Thoracic aorta (tissue), 2 donors: ENCODE measurements around the gene SEMA4F. TPM values are rescaled to one million over a fixed set of nuclear protein-coding genes. Genes with fewer than 3 reads are reported as not detected.

Source experiments
- ATAC-seq: fragments of 150-250 bp; one replicate; pipeline ENCODE4 v1.8.0; 2017; ENCODE audit warnings: low read depth; ENCODE audit not compliant: insufficient number of reproducible peaks, low FRiP score
- DNase-seq: peaks from one replicate; pipeline ENCODE4 v3.0.0-alpha.2; 2020; ENCODE audit warnings: low spot score
- H3K27ac ChIP-seq, 2 donors: fragments of 200-600 bp; sonication (generic); 1 replicate in 1 of 2; 2 replicates in 1 of 2; pipeline ENCODE4 v1.5.1; 2016; ENCODE audit warnings: mild to moderate bottlenecking in 2 of 2, moderate library complexity in 2 of 2
- H3K27me3 ChIP-seq: fragments of 200-600 bp; sonication (generic); replicated peaks from 2 replicates; pipeline ENCODE4 v1.6.0; 2016; ENCODE audit warnings: mild to moderate bottlenecking; ENCODE audit not compliant: insufficient read depth
- H3K36me3 ChIP-seq: fragments of 200-600 bp; sonication (generic); one replicate; pipeline ENCODE4 v1.5.1; 2016
- H3K4me1 ChIP-seq, 2 donors: fragments of 200-600 bp; sonication (generic); 1 replicate in 1 of 2; 2 replicates in 1 of 2; pipeline versions ENCODE4 v1.5.1 to v1.6.0; 2016; ENCODE audit warnings: low read depth in 2 of 2, mild to moderate bottlenecking in 1 of 2; ENCODE audit not compliant: control insufficient read depth in 1 of 2
- H3K4me3 ChIP-seq: fragments of 200-600 bp; sonication (generic); 2 replicates; pipeline ENCODE4 v1.5.1; 2016; ENCODE audit warnings: mild to moderate bottlenecking
- H3K9me3 ChIP-seq: fragments of 200-600 bp; sonication (generic); 2 replicates; pipeline ENCODE4 v1.5.1; 2016
- CTCF ChIP-seq: fragments of 200-600 bp; sonication (generic); IDR thresholded peaks from one replicate; pipeline ENCODE4 v1.5.1; 2019; ENCODE audit warnings: antibody characterized with exemption
- total RNA-seq, 2 donors: library from RNA; depleted of rRNA; stranded (reverse); fragments of >200 nt; gene quantifications; one replicate each; pipeline versions ENCODE4 v1.1.0 to v1.2.3, GENCODE V29; 2016

SEMA4F gene
- total RNA-seq, 2 donors from 2014 or later: 9.5 to 27.6 TPM

GRCh38 chr2:74694281-74694680, 40.2 kb downstream of the SEMA4F start:
- no peak for TF ChIP-seq CTCF

GRCh38 chr2:74695663-74696062, 41.6 kb downstream of the SEMA4F start:
- no peak for ATAC-seq
- TF ChIP-seq CTCF: no peak

More at GRCh38 chr2:74694281-74694680, 40.2 kb downstream of the SEMA4F start:
- Histone ChIP-seq H3K4me1 (no peaks in the 10 kb centered on the region), H3K4me3 (no peak overlapping the region), H3K36me3 (no peaks in the 10 kb centered on the region), H3K27ac (no peak overlapping the region), H3K27me3 (no peaks in the 10 kb centered on the region), H3K9me3 (no peaks in the 10 kb centered on the region)
- ATAC-seq (no peak), DNase-seq (no peak)

GRCh38 chr2:74696829-74697228, 42.8 kb downstream of the SEMA4F start:
- H3K4me1 ChIP-seq: no peaks in the 10 kb centered on the region
- H3K27ac ChIP-seq: no peak overlapping the region
- no peaks in the 10 kb centered on the region for H3K27me3 ChIP-seq
- no peaks in the 10 kb centered on the region for H3K9me3 ChIP-seq
- H3K4me3 ChIP-seq: no peak overlapping the region
- no peak for DNase-seq
- no peaks in the 10 kb centered on the region for H3K36me3 ChIP-seq
- ATAC-seq: no peak
- no peak for TF ChIP-seq CTCF

More at GRCh38 chr2:74695663-74696062, 41.6 kb downstream of the SEMA4F start:
- Histone ChIP-seq H3K4me3 (no peak overlapping the region), H3K27ac (no peak overlapping the region), H3K36me3 (no peaks in the 10 kb centered on the region), H3K4me1 (no peaks in the 10 kb centered on the region), H3K9me3 (no peaks in the 10 kb centered on the region), H3K27me3 (no peaks in the 10 kb centered on the region)
- no peak for DNase-seq

GRCh38 chr2:74700643-74701372, 46.8 kb downstream of the SEMA4F start:
- DNase-seq: no peak
- Histone ChIP-seq H3K9me3 (no peaks in the 10 kb centered on the region), H3K36me3 (no peaks in the 10 kb centered on the region), H3K4me3 (no peak overlapping the region), H3K27me3 (no peaks in the 10 kb centered on the region), H3K27ac (no peak overlapping the region), H3K4me1 (no peaks in the 10 kb centered on the region)
- no peak for TF ChIP-seq CTCF
- no peak for ATAC-seq

DNA sequence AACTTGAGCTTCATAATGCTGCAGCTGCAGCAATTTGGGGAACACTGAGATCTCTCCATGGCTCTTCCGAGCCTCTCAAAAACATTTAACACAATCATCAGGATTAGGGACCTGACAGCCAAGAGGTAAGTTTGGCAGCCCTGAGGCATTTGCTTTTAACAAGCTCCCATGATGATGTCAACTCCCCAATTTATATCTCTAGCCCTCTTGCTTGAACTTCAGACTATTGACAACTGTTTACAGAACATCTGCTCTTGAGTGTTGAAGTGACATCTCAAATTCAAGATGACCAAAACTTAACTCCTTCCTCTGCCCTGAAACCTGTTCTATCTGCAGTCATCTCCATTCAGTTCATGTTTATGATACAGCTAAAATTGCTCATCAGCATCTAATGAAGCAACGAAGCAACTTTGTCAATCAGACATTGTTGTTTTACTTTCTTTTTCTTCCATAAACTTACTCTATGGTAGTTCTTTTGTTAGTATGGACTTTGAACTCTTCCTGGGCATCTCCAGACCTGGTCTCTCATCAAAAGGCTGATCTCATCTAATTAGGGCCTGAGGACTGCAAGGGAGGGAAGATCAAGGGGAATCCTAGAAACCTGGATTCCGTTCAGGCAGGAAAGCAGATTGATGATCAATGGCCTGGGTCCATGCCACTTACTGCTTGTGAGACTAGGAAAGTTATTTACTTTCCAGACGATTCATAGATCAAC, 48.1 kb downstream of the SEMA4F start:
- H3K27ac ChIP-seq: no peak overlapping the region
- H3K9me3 ChIP-seq: no peaks in the 10 kb centered on the region
- no peaks in the 10 kb centered on the region for H3K27me3 ChIP-seq
- no peak for DNase-seq
- no peak for TF ChIP-seq CTCF
- no peaks in the 10 kb centered on the region for H3K4me1 ChIP-seq
- no peaks in the 10 kb centered on the region for H3K36me3 ChIP-seq
- ATAC-seq: no peak
- H3K4me3 ChIP-seq: no peak overlapping the region
